ENCODE measurements around the gene LRRC8C. TPM values are rescaled to one million over a fixed set of nuclear protein-coding genes. Genes with fewer than 3 reads are reported as not detected.

LRRC8C gene
- total and polyA plus RNA-seq, 8 donors = 0.63 to 3.5 (median 1.1) TPM

GRCh38 chr1:89762779-89763648, 130.1 kb downstream of the LRRC8C start:
- peak; percentile 89 to 99 (median 95) for TF ChIP-seq CTCF (IDR thresholded peaks at IDR 0.05)
- ATAC-seq (peak; percentile 99), DNase-seq (peak; percentile 71 to 93 (median 83)), FAIRE-seq (no peak)
- H3K9me3 ChIP-seq = no peaks in the 10 kb centered on the region
- H3K4me3 ChIP-seq = peak overlapping the region; percentile 13 to 51 (median 20)
- 4 to 5% methylated on average over 47 of the region's 47 CpGs for WGBS, 2 donors
- intact Hi-C loops (cut with DNase I) = loop anchor here in 1 of 3 donors (10.0 kb wide), 2 partner anchors 128 to 278 kb away; partner anchors contain the start of gene LRRC8C
- H3K36me3 ChIP-seq = no peaks in the 10 kb centered on the region
- H3K27ac ChIP-seq = peak overlapping the region in 1 of 4 donors; percentile 52
- H3K4me1 ChIP-seq = peaks cover 0 to 5% (median 4%) of the 10 kb centered on the region in 3 donors
- no peaks in the 10 kb centered on the region for H3K27me3 ChIP-seq

DNA sequence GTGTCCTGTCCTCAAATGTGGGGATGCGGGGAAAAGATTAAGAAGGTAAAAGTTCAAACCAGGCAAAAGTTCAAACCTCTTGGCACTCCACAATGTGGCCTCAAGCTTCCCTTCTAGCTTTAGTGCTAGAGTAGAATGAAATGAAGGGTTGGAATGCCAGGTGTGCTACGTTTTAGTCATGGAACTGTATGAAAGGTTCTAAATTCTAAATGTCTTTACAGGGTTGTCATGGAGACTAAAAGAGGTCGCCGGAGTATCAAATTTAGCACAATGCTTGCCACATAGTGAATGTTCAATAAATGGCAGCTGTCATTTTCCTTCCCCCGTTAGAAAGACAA, 130.7 kb downstream of the LRRC8C start:
- peak in 2 of 4 donors; percentile 3 to 5 for ATAC-seq
- no peak for TF ChIP-seq CTCF (IDR thresholded peaks at IDR 0.05)
- H3K27ac ChIP-seq = no peak overlapping the region

DNA sequence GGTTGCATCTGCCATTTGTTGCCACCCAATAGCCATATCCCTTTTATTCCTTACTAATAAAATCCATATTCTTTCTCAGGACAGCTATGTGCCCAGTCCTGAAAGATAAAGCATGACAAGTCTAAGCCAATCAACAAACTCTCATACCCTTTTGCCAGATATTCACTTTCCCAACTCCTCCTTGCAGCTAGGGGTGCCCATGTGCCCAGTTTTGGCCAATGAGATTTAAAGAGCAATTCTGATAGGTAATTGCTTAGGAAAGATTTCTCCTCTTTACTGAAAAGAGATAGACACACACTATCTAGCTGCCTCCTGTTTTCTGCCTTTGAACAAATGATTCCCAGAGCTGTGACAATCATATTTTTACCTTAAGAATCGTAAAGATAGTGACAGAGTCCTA, 132.9 kb downstream of the LRRC8C start:
- WGBS, 2 donors = 34 to 65% methylated on average over 1 of the region's 1 CpG
- H3K27me3 ChIP-seq = no peaks in the 10 kb centered on the region
- DNase-seq (no peak), FAIRE-seq (no peak), ATAC-seq (no peak)
- H3K4me1 ChIP-seq = peaks cover 0 to 5% (median 4%) of the 10 kb centered on the region in 3 donors
- intact Hi-C loops (cut with DNase I) = loop anchor here in 1 of 3 donors (10.0 kb wide), 2 partner anchors 131 to 281 kb away; partner anchors contain the start of gene LRRC8C
- H3K36me3 ChIP-seq = no peaks in the 10 kb centered on the region
- no peak for TF ChIP-seq CTCF (IDR thresholded peaks at IDR 0.05)
- no peaks in the 10 kb centered on the region for H3K9me3 ChIP-seq
- no peak overlapping the region for H3K4me3 ChIP-seq
- H3K27ac ChIP-seq = no peak overlapping the region

More for the DNA sequence above, 130.7 kb downstream of the LRRC8C start:
- H3K4me3 ChIP-seq = peak overlapping the region in 3 of 4 donors; percentile 13 to 51 (median 25)
- 28 to 39% methylated on average over 5 of the region's 5 CpGs for WGBS, 2 donors
- no peak for FAIRE-seq
- intact Hi-C loops (cut with DNase I) = loop anchor here in 1 of 3 donors (10.0 kb wide), 2 partner anchors 129 to 279 kb away; partner anchors contain the start of gene LRRC8C
- H3K27me3 ChIP-seq = no peaks in the 10 kb centered on the region
- H3K36me3 ChIP-seq = no peaks in the 10 kb centered on the region
- no peaks in the 10 kb centered on the region for H3K9me3 ChIP-seq
- DNase-seq = no peak
- H3K4me1 ChIP-seq = peaks cover 0 to 5% (median 4%) of the 10 kb centered on the region in 3 donors

- Histone ChIP-seq H3K4me1 (peaks cover 0 to 4% (median 0%) of the 10 kb centered on the region in 3 donors), H3K9me3 (no peaks in the 10 kb centered on the region), H3K27ac (no peak overlapping the region), H3K4me3 (no peak overlapping the region), H3K27me3 (no peaks in the 10 kb centered on the region), H3K36me3 (no peaks in the 10 kb centered on the region)
- WGBS, 2 donors = 90 to 95% methylated on average over 1 of the region's 1 CpG
- no peak for DNase-seq
- FAIRE-seq = no peak
- no peak for TF ChIP-seq CTCF (IDR thresholded peaks at IDR 0.05)
- intact Hi-C loops (cut with DNase I) = loop anchor here in 1 of 3 donors (10.0 kb wide), 2 partner anchors 133 to 283 kb away; partner anchors contain the start of gene LRRC8C
- ATAC-seq = no peak
These were observed 134.7 kb downstream of the LRRC8C start for GRCh38 chr1:89767618-89768017.

Other genes with a start within 250 kb of the LRRC8C start
- gene LRRC8B, start 108.3 kb upstream of the LRRC8C start, total RNA-seq = 10 to 100 TPM in 2 of 6 donors, 1 to 10 TPM in 4; 5.9 to 14.2 (median 8.3) TPM
- 1 to 10 TPM; 1.7 to 3.1 TPM for gene LRRC8B, start 108.3 kb upstream of the LRRC8C start, polyA plus RNA-seq
- 10 to 100 TPM in 4 of 6 donors, 1 to 10 TPM in 2; 8.0 to 27.1 (median 12.0) TPM for gene LRRC8D, start 187.9 kb downstream of the LRRC8C start, total RNA-seq
- 1 to 10 TPM; 3.8 to 7.9 TPM for gene LRRC8D, start 187.9 kb downstream of the LRRC8C start, polyA plus RNA-seq